ENCODE measurements around the gene CTNNBIP1. TPM values are rescaled to one million over a fixed set of nuclear protein-coding genes. Genes with fewer than 3 reads are reported as not detected.

CTNNBIP1 gene
- total and polyA plus RNA-seq, 9 of the 15 experiments (the other 6 are each of a cell fraction or from before 2014, with no cell fraction given), result 0.65 to 29.2 (median 14.7) TPM

- TF ChIP-seq MYC (IDR thresholded peaks at IDR 0.05; ENCODE audit: low read depth, low read length) (peak; percentile 15; the same call in 1 of the 2 replicates), MYC (CRISPR knock-in tag; IDR thresholded peaks at IDR 0.05; ENCODE audit: borderline replicate concordance, low read depth) (no peak), ZNF24 (IDR thresholded peaks at IDR 0.05) (0 out of 2 replicates have a peak, but pooled peaks have one; percentile 15), CXXC5 (CRISPR knock-in tag; IDR thresholded peaks at IDR 0.05) (peak; percentile 72), NELFE (IDR thresholded peaks at IDR 0.05; ENCODE audit: insufficient read depth, insufficient read length) (no peak), EP400 (IDR thresholded peaks at IDR 0.05) (no peak), RBFOX2 (IDR thresholded peaks at IDR 0.05; ENCODE audit: low read depth, low read length) (peak; percentile 79), TFAM (CRISPR knock-in tag; conservative IDR thresholded peaks at IDR 0.05) (no peak), TFE3 (CRISPR knock-in tag; IDR thresholded peaks at IDR 0.05) (no peak), ZBTB5 (IDR thresholded peaks at IDR 0.05) (no peak), MTF1 (CRISPR knock-in tag; IDR thresholded peaks at IDR 0.05; ENCODE audit: borderline replicate concordance) (no peak), ZNF707 (CRISPR knock-in tag; conservative IDR thresholded peaks at IDR 0.05) (no peak), YY1 (IDR thresholded peaks at IDR 0.05; ENCODE audit: borderline replicate concordance in 1 of 3, control insufficient read depth in 1 of 3, extremely low read depth in 1 of 3, insufficient read depth in 3 of 3, insufficient read length in 1 of 3, insufficient replicate concordance in 2 of 3, low read depth in 1 of 3, low read length in 2 of 3) (no peak), NFIC (IDR thresholded peaks at IDR 0.05) (no peak), ZBTB11 (CRISPR knock-in tag; IDR thresholded peaks at IDR 0.05) (no peak), RHOXF2B (CRISPR knock-in tag; conservative IDR thresholded peaks at IDR 0.05) (no peak), HLTF (IDR thresholded peaks at IDR 0.05) (no peak), BRF2 (IDR thresholded peaks at IDR 0.05; ENCODE audit: borderline replicate concordance, insufficient read depth, insufficient read length) (no peak)
Measured at GRCh38 chr1:9823693-9823942, 86.5 kb downstream of the CTNNBIP1 start (continued).
